NCI-H2171 treated with DMSO at 0.1 percent for 48 hours (cell line): ENCODE data around the gene HRH3.

Experiments used
- DNase-seq: peaks from one replicate; lab custom pipeline; 2025; lab: John Stamatoyannopoulos, UW

HRH3 gene

DNA sequence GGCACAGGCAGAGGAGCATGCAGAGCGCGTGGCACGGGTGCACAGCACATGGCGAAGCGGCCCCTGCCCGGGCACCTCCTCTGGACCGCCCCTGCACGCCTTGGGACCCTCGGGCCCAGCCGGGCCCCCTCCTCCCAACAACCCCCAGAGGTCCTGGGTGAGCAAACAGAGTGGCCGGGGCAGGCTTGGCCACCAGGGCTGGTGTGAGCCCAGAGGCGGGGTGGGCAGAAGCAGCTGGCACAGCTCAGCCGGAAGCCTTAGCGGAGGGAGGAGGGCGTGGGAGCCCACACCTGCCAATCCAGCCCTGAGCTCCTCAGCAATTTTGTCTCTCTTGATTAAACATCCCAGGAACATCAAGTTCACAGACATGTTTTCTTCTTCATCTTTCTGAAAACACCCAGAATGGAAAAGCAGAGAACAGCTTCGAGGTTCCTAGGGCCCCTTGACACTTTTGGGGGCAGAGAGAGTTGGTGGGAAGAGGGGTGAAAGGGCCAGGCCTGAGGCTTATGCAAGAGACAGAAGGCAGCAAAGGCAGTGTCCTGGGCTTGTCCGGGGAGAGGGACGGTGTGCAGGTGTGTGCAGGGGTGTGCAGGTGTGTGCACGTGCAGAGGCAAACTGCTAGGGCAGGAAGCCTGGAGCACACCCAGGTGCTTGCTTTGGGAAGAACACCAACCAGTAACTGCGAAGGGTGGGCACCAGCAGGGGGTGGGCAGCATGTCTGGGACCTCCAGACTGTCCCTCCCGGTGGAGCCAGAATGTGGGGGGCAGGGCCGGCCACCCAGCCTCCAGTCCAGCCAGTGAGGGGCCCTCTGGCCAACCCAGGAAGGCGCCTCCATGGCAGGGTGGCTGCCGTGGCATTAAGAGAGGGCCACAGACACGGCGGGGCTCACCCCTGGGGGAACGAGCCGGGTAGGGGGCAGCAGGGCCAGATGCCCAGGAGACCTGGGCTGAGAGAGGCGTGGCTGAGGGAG lies 4.8 kb downstream of the HRH3 start:
- no peak for DNase-seq

DNA sequence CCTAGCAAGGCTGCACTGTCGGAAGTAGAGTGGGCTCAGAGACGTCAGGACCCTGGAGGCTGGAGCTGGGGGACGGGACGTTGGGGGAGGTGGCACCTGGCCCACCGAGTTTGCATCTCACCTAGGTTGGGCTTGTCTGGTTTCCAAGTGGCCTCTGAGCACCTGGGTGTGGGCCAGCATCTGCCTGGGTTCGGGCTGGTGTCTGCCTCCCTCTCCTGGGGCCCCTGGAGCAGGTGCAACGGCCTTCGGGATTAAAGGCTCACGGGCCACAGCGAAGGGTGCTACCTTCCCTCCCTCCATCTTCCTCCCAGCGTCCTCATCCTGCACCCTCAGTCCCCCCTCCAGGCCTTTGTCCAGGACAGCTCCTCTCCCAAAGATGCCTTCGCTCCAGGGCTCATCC lies 6.0 kb downstream of the HRH3 start:
- DNase-seq: no peak

DNA sequence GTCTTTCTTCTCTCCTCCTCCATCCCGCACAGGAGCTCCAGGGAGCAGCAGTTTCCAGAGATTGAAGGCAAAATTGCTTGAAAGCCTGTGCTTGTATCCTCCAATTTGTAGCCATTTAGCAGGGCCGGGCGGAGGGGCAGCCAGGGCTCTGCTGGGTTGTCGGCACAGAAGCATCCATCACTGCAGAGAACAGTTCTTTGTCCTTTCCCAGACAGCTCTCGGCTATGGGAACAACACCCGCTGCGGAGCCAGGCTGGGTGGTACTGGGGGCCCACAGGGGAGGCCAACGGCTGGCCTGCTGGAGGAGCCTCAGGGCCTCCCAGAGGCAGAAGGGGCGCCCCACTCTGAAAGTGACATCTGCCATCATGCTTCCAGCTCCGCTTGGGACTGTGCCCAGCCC lies 7.8 kb downstream of the HRH3 start:
- peak; percentile 51 for DNase-seq

DNA sequence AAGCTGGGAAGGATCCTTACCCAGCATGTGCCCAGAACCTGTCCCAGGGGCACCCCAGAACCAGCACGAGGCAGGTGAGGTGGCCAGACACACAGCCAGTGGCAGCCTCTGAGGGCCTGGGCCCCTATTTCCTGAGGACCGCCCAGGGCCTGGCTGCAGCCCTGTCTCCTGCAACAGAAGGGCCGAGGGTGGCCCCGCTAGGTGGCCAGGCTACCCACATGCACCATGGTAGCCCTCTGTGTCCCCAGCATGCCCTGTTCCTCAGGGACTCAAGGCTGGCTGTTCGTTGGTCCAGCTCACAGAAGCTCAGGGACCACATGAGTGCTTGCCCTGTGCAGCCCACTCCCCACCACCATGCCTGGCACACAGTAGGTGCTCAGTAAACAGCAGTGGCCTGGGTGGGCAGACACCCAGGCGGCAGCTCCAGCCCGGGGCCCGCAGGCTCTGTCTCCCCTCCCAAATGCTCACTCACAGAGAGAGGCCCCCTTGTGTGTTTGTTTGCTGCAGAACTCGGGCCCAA lies 8.2 kb downstream of the HRH3 start:
- no peak for DNase-seq

GRCh38 chr20:62211216-62211615 lies 8.9 kb downstream of the HRH3 start:
- DNase-seq: no peak

GRCh38 chr20:62210496-62210855 lies 9.6 kb downstream of the HRH3 start:
- DNase-seq: no peak

DNA sequence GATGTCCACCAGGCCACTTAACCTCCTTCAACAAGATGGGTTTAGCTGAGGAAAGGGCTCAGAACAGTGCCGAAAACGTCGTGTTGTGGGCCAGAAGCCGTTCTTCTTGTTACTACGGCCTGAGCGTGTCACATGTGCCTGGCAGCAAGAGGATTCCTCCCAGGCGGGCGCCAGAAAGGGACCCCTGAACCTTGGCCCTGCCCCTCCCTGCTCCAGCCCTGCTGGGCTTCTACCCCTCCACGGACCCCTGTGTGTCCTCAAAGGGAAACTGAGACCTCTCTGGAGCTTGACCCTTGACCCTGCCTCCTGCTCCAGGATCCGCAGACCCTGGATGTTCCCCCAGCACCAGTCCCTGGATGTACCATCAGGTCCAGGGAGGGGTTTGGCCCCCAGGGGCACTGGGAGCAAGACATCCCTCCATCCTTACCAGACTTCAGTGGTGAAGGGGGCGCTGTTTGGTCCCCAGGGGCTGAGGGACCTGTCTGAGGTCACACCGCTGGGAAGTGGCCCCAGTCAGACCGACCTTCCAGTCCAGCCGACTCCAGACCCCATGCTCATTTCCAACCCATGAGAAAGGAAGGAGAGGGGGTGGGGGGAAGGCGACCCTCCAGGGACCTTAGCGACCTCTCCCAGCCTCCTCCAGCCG lies 10.1 kb downstream of the HRH3 start:
- no peak for DNase-seq

GRCh38 chr20:62208795-62209755 lies 11.0 kb downstream of the HRH3 start:
- no peak for DNase-seq

- no peak for DNase-seq
Measured at GRCh38 chr20:62208061-62208794, 11.8 kb downstream of the HRH3 start.

GRCh38 chr20:62206388-62206775 lies 13.7 kb downstream of the HRH3 start:
- no peak for DNase-seq

DNA sequence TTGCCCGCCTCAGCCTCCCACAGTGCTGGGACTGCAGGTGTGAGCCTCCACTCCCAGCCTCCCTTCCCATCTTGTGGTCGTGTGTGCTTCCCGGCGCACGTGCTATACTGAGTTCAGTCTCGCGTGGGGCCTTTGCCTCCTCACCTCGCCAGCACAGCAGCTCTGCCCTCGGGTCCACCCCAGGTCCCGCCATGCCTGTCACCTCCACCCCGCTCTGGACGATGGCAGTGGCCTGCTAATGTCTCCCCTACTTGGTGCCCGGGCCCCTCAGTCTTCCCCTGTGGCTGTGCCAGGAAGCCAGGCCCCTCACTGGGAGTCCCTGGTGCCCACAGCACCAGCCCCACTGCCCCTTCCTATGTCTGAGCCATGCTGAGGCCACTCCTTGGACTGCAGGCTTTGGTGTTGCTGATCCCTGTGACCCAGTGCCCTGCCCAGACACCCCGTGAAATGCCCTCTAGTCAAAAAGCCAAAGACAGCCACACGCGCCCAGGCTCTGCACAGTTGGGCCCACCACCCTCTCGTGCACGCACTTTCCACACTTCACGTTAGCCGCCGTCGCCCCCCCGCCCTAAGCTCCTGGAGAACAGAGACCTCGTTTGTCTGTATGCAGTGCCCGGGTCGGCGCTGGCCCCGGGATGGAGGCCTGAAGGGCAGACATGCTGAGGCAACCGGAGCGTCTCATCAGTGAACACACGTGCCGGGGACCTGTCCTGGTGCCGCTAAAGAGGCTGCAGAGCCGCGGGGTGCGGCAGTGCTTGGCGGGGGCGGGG lies 14.3 kb downstream of the HRH3 start:
- DNase-seq: no peak

- peak; percentile 15 for DNase-seq
Measured at GRCh38 chr20:62203378-62204030, 16.6 kb downstream of the HRH3 start.

DNA sequence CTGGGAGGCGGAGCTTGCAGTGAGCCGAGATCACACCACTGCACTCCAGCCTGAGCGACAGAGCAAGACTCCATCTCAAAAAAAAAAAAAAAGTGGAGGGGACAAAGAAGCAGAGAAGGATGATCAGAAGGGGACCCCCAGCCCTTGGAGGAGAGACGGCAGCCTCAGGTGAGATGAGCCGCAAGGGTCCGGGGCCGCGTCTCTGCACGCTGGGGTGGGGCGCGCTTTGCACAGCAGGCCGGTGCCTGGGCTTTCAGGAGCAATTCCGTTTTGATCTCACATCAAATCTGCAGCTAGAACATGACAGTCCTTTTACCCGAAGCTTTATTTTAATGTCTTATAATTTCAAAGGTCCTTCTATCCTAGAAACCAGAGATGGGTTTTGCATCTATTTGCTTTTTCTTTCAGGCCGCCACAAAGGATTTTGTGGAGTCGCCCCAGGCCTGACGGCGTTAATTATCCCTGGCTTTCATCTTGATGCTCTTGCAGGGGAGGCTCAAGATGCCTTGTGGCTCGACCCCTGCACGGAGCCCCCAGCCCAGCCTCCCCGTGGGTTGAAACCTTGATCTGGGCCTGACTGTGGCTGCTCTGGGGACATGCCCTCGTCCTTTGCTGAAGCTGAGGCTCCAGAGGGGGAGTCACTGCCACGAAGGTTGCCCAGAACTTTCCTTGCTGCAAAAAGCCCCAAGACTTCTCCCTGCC lies 17.3 kb downstream of the HRH3 start:
- no peak for DNase-seq

GRCh38 chr20:62202083-62202395 lies 18.0 kb downstream of the HRH3 start:
- no peak for DNase-seq

DNA sequence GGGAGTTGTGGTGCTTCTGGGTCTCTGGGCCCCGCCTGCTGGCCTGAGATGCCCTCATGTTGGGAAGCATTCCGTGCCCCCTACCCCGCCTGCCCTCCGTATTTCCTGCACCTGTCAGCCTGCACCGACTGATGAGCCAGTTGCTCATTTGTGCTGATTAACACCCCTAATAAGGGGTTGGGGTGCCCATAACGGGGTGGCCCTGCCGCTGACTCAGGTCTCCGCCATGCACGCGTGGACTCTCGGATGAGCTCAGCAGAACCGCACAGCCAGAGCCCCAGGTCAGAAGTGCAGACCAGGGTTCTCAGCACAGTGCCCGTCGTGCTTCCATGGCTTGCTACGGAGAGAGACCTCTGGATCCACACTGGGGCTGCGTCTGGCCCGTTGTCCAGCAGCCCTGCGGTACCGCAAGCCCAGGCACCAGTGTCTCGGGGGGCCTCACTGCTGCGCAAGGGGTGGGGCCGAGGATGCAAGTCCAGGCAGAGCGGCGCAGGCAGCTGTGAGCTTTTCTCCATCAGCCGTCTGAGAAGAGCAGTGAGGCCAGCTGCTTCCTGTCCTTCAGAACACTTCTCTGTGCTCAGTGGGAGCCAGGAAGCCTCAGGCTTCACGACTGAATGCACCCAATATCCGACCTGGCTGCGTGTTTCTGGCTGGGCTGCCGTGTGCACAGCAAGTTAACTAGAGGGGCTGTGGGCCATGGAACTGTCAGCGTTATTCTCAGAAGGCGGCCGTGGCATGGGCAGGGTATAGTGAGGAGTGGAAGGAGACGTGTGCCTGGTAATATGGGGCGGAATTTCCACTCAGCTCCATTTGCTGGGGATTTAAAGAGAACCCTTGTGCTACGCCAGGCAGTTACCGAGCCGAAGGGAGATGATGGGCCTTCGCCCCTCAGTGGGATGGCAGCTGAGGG lies 18.6 kb downstream of the HRH3 start:
- DNase-seq: peak; percentile 51

DNA sequence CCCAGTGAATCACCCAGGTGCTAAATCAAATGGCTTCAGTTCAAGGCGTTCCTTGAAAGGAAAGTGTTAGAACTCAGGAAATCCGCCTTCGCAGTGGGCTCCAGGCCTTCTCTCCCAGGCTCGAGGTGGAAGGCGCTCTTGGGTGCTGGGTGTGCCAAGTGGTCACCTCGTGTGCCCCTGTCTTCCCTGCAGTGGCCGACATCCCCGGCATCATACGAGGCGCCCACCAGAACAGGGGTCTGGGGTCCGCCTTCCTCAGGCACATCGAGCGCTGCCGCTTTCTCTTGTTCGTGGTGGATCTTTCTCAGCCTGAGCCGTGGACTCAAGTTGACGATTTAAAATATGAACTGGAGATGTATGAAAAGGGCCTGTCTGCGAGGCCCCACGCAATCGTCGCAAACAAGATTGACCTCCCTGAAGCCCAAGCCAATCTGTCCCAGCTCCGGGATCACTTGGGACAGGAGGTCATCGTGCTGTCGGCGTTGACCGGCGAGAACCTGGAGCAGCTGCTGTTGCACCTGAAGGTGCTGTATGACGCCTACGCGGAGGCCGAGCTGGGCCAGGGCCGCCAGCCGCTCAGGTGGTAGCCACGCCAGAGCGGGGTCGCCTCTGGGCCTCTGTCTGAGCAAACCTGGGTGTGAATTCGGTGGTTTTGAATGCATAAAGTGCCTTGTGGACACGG lies 19.4 kb downstream of the HRH3 start:
- DNase-seq: no peak

DNA sequence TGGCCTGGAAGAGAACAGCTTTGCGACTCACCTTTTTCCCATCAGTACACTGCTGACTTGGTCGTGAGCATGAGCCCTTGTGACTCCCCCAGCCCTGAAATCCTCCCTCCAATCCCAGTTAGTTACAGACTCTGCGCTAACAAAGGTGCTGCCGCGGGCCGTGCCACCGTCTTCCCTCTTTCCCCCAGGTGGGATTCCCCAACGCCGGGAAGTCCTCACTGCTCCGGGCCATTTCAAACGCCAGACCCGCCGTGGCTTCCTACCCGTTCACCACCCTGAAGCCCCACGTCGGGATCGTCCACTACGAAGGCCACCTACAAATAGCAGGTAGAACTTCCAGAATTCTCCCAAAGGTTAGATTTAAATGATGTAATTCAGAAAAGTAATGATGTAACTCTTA lies 21.1 kb downstream of the HRH3 start:
- no peak for DNase-seq

GRCh38 chr20:62198496-62198895 lies 21.6 kb downstream of the HRH3 start:
- DNase-seq: no peak
